Ascending aorta (tissue), 2 donors: ENCODE data around the gene ATG16L1. TPM values are rescaled to one million over a fixed set of nuclear protein-coding genes. Genes with fewer than 3 reads are reported as not detected.

Experiments used
- DNase-seq, 2 donors: peaks; one replicate each; pipeline ENCODE4 v3.0.0-alpha.2; 2019; ENCODE audit warnings: low spot score in 2 of 2
- H3K27ac ChIP-seq, 2 donors: fragments of 200-600 bp; sonication (generic); one replicate each; pipeline ENCODE4 v1.5.1; 2016 to 2017; ENCODE audit warnings: mild to moderate bottlenecking in 1 of 2
- H3K27me3 ChIP-seq: fragments of 200-600 bp; sonication (generic); one replicate; pipeline ENCODE4 v1.5.1; 2017
- H3K36me3 ChIP-seq, 2 donors: fragments of 200-600 bp; sonication (generic); one replicate each; pipeline ENCODE4 v1.5.1; 2016
- H3K4me1 ChIP-seq, 2 donors: fragments of 200-600 bp; sonication (generic); one replicate each; pipeline ENCODE4 v1.5.1; 2016 to 2017; ENCODE audit warnings: mild to moderate bottlenecking in 1 of 2
- H3K4me3 ChIP-seq, 2 donors: fragments of 200-600 bp; sonication (generic); one replicate each; pipeline ENCODE4 v1.5.1; 2016 to 2017; ENCODE audit warnings: mild to moderate bottlenecking in 1 of 2
- H3K9me3 ChIP-seq, 2 donors: fragments of 200-600 bp; sonication (generic); one replicate each; pipeline ENCODE4 v1.5.1; 2016
- CTCF ChIP-seq, 3 experiments: fragments of 200-600 bp in 2 of 3; fragments of 450-650 bp in 1 of 3; sonication (generic) in 2 of 3; IDR thresholded peaks; one replicate each; pipeline ENCODE4 v1.5.1; 2016 to 2019; ENCODE audit warnings: antibody characterized with exemption in 3 of 3, mild to moderate bottlenecking in 1 of 3, moderate library complexity in 1 of 3
- intact Hi-C: fragments of 100-400 bp; cut with DNase I; formaldehyde crosslinking; loops from one replicate; pipeline ENCODE4 v1.15.1; 2023
- total RNA-seq: library from RNA; depleted of rRNA; stranded (reverse); fragments of >200 nt; gene quantifications from one replicate; pipeline ENCODE4 v1.1.0, GENCODE V29; 2016

Gene ATG16L1
- total RNA-seq, 1 donor from 2014 or later: 28.1 TPM

GRCh38 chr2:233311241-233311926 is 59.9 kb downstream of the ATG16L1 start:
- H3K36me3 ChIP-seq: no peaks in the 10 kb centered on the region
- no peak overlapping the region for H3K27ac ChIP-seq
- H3K27me3 ChIP-seq: no peaks in the 10 kb centered on the region
- no peaks in the 10 kb centered on the region for H3K9me3 ChIP-seq
- no peak for TF ChIP-seq CTCF (IDR thresholded peaks at IDR 0.05)
- H3K4me3 ChIP-seq: no peak overlapping the region
- intact Hi-C loops: no loop called here
- no peak for DNase-seq
- H3K4me1 ChIP-seq: no peaks in the 10 kb centered on the region

- H3K9me3 ChIP-seq: no peaks in the 10 kb centered on the region
- no peaks in the 10 kb centered on the region for H3K36me3 ChIP-seq
- intact Hi-C loops: no loop called here
- H3K4me1 ChIP-seq: no peaks in the 10 kb centered on the region
- no peaks in the 10 kb centered on the region for H3K27me3 ChIP-seq
- no peak for TF ChIP-seq CTCF (IDR thresholded peaks at IDR 0.05)
- H3K4me3 ChIP-seq: no peak overlapping the region
- DNase-seq: no peak
- no peak overlapping the region for H3K27ac ChIP-seq
Observed at GRCh38 chr2:233312874-233313273, 61.4 kb downstream of the ATG16L1 start.

GRCh38 chr2:233314180-233314925 is 62.9 kb downstream of the ATG16L1 start:
- H3K4me3 ChIP-seq: no peak overlapping the region
- DNase-seq: no peak
- no peaks in the 10 kb centered on the region for H3K9me3 ChIP-seq
- no peak for TF ChIP-seq CTCF (IDR thresholded peaks at IDR 0.05)
- no peaks in the 10 kb centered on the region for H3K4me1 ChIP-seq
- H3K27me3 ChIP-seq: no peaks in the 10 kb centered on the region
- intact Hi-C loops: no loop called here
- H3K27ac ChIP-seq: no peak overlapping the region
- no peaks in the 10 kb centered on the region for H3K36me3 ChIP-seq

- intact Hi-C loops: no loop called here
- no peaks in the 10 kb centered on the region for H3K36me3 ChIP-seq
- H3K27me3 ChIP-seq: no peaks in the 10 kb centered on the region
- no peaks in the 10 kb centered on the region for H3K4me1 ChIP-seq
- H3K27ac ChIP-seq: no peak overlapping the region
- no peak for TF ChIP-seq CTCF (IDR thresholded peaks at IDR 0.05)
- no peak overlapping the region for H3K4me3 ChIP-seq
- no peak for DNase-seq
- H3K9me3 ChIP-seq: no peaks in the 10 kb centered on the region
Observed at GRCh38 chr2:233317196-233317943, 65.9 kb downstream of the ATG16L1 start.

- Histone ChIP-seq H3K27ac (no peak overlapping the region), H3K9me3 (no peaks in the 10 kb centered on the region), H3K36me3 (no peaks in the 10 kb centered on the region), H3K27me3 (no peaks in the 10 kb centered on the region), H3K4me1 (no peaks in the 10 kb centered on the region), H3K4me3 (no peak overlapping the region)
- no peak for TF ChIP-seq CTCF (IDR thresholded peaks at IDR 0.05)
- intact Hi-C loops: no loop called here
- no peak for DNase-seq
Observed at GRCh38 chr2:233319256-233319655, 67.8 kb downstream of the ATG16L1 start.
